Peyer's patch (tissue), 4 donors: ENCODE results near the gene SORBS2.

Experiments
- POLR2A ChIP-seq, 2 donors: fragments of 450-650 bp; IDR thresholded peaks; one replicate each; pipeline ENCODE4 v1.5.1; 2017; ENCODE audit warnings: antibody characterized with exemption in 2 of 2, mild to moderate bottlenecking in 2 of 2, moderate library complexity in 2 of 2
- TF ChIP-seq, protein P1 (sequence below), 6 experiments: fragments of 450-650 bp in 4 of 6; fragments of 200-600 bp in 2 of 6; sonication (generic) in 1 of 6; IDR thresholded peaks; one replicate each; pipeline ENCODE4 v1.5.1; 2017 to 2019; ENCODE audit warnings: antibody characterized with exemption in 6 of 6, mild to moderate bottlenecking in 3 of 6, moderate library complexity in 1 of 6

DNA sequence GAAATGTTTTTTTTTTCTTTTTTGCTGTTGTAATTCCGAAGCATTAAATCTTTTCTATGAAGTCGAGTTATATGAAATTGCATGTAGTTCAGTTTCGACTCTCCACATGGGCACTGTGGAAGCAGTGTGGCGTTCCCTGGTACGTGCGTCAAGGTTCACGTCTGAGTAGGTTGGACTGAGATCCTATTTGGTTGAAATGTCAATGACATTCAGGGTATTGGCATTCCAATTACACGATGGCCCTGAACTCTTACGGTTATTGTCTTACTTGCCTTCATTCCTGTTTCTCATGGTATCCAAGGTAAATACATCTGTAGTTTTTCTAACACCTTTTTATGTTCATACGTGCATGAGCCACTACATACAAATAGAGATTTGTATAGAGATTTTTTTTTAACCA, 128.8 kb downstream of the SORBS2 start:
- no peak for TF ChIP-seq POLR2A (IDR thresholded peaks at IDR 0.05)
- TF ChIP-seq, protein P1, sequence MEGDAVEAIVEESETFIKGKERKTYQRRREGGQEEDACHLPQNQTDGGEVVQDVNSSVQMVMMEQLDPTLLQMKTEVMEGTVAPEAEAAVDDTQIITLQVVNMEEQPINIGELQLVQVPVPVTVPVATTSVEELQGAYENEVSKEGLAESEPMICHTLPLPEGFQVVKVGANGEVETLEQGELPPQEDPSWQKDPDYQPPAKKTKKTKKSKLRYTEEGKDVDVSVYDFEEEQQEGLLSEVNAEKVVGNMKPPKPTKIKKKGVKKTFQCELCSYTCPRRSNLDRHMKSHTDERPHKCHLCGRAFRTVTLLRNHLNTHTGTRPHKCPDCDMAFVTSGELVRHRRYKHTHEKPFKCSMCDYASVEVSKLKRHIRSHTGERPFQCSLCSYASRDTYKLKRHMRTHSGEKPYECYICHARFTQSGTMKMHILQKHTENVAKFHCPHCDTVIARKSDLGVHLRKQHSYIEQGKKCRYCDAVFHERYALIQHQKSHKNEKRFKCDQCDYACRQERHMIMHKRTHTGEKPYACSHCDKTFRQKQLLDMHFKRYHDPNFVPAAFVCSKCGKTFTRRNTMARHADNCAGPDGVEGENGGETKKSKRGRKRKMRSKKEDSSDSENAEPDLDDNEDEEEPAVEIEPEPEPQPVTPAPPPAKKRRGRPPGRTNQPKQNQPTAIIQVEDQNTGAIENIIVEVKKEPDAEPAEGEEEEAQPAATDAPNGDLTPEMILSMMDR (IDR thresholded peaks at IDR 0.05): no peak
